ENCODE measurements around the gene SPATA6.

DNA sequence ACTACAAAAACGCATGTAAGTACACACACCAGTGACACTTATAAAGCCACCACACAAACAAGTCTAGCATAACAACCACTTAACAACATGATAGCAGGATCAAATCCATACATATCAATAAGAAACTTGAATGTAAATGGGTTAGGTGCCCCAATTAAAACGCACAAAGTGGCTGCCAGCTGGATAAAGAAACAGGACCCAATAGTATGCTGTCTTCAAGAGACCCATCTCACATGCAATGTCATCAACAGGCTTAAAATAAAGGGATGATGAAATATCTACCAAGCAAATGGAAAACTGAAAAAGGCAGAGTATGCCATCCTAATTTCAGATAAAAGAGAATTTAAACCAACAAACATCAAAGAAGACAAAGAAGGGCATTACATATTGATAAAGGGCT, 139.9 kb downstream of the SPATA6 start:
- TF ChIP-seq, protein P1, sequence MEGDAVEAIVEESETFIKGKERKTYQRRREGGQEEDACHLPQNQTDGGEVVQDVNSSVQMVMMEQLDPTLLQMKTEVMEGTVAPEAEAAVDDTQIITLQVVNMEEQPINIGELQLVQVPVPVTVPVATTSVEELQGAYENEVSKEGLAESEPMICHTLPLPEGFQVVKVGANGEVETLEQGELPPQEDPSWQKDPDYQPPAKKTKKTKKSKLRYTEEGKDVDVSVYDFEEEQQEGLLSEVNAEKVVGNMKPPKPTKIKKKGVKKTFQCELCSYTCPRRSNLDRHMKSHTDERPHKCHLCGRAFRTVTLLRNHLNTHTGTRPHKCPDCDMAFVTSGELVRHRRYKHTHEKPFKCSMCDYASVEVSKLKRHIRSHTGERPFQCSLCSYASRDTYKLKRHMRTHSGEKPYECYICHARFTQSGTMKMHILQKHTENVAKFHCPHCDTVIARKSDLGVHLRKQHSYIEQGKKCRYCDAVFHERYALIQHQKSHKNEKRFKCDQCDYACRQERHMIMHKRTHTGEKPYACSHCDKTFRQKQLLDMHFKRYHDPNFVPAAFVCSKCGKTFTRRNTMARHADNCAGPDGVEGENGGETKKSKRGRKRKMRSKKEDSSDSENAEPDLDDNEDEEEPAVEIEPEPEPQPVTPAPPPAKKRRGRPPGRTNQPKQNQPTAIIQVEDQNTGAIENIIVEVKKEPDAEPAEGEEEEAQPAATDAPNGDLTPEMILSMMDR (IDR thresholded peaks at IDR 0.05; ENCODE audit: low read depth, low read length, missing input control): no peak
- TF ChIP-seq JUND (IDR thresholded peaks at IDR 0.05) (no peak), RAD21 (IDR thresholded peaks at IDR 0.05) (no peak), NR2F2 (IDR thresholded peaks at IDR 0.05) (no peak), EGR1 (IDR thresholded peaks at IDR 0.05; ENCODE audit: low read depth in 2 of 2) (no peak), YY1 (IDR thresholded peaks at IDR 0.05) (no peak), GABPA (IDR thresholded peaks at IDR 0.05 in 1 of 2, conservative IDR thresholded peaks at IDR 0.05 in 1 of 2) (no peak), RXRA (IDR thresholded peaks at IDR 0.05) (no peak), HNF4G (IDR thresholded peaks at IDR 0.05) (no peak), HNF4A (conservative IDR thresholded peaks at IDR 0.05) (no peak), FOXA2 (IDR thresholded peaks at IDR 0.05) (no peak)
- TF ChIP-seq, protein P2, sequence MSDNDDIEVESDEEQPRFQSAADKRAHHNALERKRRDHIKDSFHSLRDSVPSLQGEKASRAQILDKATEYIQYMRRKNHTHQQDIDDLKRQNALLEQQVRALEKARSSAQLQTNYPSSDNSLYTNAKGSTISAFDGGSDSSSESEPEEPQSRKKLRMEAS (IDR thresholded peaks at IDR 0.05): no peak
- TF ChIP-seq, protein P3, sequence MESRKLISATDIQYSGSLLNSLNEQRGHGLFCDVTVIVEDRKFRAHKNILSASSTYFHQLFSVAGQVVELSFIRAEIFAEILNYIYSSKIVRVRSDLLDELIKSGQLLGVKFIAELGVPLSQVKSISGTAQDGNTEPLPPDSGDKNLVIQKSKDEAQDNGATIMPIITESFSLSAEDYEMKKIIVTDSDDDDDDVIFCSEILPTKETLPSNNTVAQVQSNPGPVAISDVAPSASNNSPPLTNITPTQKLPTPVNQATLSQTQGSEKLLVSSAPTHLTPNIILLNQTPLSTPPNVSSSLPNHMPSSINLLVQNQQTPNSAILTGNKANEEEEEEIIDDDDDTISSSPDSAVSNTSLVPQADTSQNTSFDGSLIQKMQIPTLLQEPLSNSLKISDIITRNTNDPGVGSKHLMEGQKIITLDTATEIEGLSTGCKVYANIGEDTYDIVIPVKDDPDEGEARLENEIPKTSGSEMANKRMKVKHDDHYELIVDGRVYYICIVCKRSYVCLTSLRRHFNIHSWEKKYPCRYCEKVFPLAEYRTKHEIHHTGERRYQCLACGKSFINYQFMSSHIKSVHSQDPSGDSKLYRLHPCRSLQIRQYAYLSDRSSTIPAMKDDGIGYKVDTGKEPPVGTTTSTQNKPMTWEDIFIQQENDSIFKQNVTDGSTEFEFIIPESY (IDR thresholded peaks at IDR 0.05): no peak
- TF ChIP-seq, protein P4, sequence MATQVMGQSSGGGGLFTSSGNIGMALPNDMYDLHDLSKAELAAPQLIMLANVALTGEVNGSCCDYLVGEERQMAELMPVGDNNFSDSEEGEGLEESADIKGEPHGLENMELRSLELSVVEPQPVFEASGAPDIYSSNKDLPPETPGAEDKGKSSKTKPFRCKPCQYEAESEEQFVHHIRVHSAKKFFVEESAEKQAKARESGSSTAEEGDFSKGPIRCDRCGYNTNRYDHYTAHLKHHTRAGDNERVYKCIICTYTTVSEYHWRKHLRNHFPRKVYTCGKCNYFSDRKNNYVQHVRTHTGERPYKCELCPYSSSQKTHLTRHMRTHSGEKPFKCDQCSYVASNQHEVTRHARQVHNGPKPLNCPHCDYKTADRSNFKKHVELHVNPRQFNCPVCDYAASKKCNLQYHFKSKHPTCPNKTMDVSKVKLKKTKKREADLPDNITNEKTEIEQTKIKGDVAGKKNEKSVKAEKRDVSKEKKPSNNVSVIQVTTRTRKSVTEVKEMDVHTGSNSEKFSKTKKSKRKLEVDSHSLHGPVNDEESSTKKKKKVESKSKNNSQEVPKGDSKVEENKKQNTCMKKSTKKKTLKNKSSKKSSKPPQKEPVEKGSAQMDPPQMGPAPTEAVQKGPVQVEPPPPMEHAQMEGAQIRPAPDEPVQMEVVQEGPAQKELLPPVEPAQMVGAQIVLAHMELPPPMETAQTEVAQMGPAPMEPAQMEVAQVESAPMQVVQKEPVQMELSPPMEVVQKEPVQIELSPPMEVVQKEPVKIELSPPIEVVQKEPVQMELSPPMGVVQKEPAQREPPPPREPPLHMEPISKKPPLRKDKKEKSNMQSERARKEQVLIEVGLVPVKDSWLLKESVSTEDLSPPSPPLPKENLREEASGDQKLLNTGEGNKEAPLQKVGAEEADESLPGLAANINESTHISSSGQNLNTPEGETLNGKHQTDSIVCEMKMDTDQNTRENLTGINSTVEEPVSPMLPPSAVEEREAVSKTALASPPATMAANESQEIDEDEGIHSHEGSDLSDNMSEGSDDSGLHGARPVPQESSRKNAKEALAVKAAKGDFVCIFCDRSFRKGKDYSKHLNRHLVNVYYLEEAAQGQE (IDR thresholded peaks at IDR 0.05): no peak

Measured in liver (tissue), 3 donors.